HG02884 (cell line): ENCODE data around the gene TNNT1.

Experiments used
- ATAC-seq: cut with Tn5 transposase; IDR thresholded peaks from one replicate; pipeline ENCODE4 v1.9.1; 2021; ENCODE audit warnings: mild to moderate bottlenecking, moderate library complexity; ENCODE audit not compliant: unreplicated experiment

The TNNT1 gene

DNA sequence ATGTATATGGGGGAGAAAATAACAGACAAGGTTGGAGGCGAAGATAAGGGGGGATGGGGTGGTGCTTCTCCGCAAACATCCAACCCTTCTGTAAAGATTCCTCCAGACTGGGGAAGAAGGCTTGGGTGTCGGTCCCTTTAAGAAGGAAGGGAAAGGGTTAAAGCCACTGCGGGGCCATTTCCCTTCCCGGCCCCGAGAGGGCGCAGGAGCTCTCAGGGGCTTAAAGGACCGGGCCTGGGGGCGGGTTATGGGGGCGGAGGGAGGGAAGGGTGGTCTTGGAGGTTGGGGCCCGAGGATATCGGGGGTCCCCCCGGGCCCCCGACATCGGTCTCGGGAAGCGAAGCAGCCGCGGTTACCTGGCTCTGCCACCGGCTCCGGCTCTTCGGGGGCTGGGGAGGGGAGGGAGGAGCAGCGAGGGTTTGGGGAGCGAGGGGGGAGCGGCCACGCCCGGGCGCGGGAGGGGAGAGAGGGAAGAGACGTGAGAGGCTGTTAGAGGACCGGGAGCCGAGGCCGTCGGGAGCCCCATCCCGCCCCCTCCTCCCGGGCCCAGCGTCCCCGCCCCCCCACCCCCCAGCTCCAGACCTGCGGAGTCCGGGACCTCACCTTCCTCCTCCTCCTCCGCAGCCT is 2.8 kb downstream of the TNNT1 start:
- ATAC-seq, result no peak

DNA sequence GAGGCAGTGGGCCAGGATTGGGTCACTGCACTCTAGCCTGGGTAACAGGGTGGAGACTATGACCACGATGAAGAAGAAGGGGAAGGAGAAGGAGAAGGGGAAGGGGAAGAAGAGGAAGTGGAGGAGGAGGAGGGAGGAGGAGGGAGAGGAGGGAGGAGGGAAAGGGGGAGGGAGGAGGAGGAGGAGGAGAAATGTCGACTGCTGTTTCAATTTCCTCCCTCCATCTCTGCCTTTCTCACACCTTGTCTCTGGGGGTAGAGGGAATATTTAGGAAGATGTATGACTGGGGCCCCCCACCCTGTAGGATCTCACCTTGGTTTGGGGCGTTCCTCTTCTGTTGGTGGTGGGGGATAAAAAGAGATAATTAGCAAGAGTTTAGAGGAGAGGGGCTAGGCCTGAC is 3.8 kb downstream of the TNNT1 start:
- no peak for ATAC-seq

DNA sequence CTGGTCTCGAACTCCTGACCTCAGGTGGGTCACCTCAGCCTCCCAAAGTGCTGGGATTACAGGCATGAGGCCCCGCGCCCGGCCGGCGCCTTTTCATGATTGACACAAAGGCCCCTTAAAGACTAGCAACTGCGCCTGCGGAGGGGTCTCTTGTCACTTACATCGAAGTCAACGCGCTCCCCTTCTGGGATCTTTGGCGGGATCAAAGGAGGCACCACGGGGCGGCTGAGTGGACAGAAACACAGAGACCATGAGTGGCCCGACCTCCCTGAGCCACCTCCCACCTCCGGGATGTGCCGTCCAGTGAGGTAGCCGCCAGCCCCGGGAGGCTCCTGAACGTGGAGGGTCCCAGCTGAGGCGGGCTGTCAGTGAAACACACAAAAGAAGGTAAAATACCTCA is 7.3 kb downstream of the TNNT1 start:
- no peak for ATAC-seq

DNA sequence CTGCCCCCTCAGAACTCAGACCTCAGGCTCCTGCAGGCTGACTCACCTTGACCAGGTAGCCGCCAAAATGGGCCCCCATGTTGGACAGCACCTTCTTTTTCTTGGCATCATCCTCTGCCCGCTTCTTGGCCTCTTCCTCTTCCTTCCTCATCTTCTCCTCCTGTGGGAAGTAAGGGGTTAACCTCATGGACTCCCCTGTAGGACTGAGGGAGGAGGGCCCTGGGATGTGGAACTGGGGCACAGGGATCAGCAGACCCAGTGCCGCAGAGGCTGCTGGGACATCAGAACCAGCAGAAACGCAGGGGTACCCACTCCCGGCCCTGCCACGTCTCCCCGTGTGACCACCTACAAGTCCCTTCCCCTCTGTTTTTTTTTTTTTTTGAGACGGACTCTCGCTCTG is 11.1 kb downstream of the TNNT1 start:
- ATAC-seq, result no peak

DNA sequence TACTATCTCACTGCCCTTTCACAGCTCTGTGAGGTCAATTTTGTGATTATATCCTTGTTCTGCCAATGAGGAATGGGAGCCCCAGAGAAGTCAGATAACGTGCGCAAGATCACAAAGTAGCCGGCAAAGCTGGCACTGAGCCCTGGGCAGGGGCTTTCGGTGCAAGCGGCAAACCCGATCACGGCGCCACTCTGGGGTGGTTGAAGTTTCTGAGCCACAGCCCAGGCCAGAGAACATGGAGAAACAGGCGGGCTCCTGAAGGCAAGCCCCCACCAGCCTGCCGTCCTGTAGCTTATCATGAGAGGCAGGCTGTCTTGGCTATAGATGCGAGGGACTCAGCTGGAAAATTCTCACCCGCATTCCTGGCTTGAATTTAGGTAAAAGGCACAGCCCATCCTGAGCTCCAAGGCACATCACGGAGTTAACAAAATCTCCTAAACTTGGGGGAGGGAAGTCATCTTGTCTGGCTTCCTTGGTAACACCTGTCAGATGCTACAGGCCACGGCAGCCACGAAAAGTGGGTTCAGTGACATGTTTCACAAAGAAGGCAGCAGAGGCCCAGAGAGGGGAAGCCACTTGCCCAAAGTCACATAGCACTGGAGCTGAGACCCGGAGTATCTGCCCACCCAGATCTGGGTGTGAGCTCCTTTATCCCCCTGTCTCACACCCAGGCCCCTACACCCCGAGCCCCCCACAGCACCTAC is 12.5 kb downstream of the TNNT1 start:
- ATAC-seq, result no peak

DNA sequence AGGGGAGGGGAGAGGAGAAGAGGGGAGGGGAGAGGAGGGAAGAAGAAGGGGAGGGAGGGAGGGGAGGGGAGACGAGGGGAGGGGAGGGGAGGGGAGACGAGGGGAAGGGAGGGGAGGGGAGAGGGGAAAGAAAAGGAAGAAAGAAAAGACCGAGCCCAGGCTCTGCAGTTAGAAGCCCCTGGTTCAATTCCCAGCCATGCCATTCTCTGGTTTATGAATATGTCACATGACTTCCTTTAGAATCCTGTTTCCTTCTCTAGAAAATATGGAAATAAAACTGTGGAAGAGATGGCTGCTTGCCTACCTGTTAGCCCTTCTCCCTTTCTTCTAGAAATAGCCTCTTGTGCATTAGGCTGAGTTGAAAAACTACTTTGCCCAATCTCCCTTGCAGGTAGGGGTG is 14.3 kb downstream of the TNNT1 start:
- no peak for ATAC-seq

DNA sequence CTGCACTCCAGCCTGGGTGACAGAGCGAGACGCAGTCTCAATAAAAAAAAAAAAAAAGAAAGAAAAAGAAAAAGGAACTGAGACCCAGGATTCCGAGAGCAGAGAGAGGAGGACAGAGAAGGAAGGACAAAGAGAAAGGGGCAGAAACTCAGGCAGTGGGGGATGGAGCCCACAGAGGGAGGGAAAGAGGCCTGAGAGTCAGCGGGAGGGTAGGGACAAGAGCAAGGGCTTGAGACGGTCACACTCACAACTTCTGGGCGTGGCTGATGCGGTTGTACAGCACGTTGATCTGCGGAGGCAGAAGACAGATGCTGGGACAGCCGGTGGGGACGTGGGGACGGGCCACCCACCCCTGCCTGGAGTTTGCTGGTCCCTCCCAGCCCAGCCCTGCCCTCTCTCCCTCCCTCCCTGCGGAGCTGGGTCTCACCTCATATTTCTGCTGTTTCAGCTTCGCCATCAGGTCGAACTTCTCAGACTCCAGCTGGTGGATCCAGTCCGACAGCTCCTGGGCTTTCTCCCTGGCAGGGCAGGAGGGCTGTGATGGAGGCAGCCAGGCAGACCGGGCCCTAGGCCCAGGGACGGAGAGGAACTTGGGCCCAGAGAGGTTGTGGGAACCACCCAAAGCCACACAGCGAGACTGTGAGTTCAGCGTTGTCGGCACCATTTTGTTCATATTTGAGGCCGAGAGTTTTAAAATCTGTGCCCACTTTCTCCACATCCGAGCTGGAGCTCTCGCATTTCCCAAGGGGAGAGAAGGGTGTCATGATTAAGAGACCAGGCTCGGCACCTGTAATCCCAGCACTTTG is 15.2 kb downstream of the TNNT1 start:
- ATAC-seq, result no peak

DNA sequence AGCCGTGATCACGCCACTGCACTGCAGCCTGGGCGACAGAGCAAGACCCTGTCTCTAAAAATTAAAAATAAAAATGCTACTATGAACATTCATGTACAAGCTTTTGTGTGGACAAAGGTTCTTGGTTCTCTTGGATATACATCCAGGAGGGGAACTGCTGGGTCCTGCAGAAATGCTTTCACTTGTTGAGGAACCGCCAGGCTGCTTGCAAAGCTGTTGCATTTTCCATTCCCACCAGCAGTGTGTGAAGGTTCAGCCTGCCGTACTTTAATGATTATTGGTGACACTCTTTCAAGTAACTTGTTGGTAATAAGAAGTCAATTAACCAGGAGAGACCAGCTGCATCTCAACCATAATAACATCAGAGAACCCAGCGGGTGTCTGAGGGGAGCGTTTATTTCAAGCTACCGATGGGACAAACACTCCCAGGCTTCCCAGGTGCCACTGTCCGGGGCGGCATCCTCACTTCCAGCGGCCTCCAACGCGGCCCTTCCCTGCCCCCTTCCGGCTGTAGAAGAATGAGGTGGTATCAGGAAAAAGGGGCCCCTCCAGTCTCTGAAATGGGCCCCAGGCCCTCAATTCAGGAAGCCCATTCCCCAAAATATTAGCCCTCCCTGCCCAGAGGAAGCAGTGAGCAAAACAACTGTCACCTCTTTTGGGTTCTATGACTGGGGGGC is 16.4 kb downstream of the TNNT1 start:
- no peak for ATAC-seq

DNA sequence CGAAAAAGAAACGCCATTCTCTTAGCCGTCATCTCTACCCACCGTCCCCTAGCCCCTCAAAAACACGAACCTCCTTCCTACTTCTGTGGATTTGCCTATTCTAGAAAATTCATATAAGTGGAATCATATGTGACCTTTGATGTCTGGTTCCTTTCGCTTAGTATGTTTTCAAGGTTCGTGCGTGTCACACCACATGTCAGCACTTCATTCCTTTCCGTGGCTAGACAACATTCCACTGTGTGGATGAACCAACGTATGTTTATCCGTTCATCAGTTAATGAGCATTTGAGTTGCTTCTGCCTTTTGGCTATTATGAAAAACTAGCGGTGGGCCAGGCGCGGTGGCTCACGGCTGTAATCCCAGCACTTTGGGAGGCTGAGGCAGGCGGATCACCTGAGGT is 17.6 kb downstream of the TNNT1 start:
- ATAC-seq, result no peak

DNA sequence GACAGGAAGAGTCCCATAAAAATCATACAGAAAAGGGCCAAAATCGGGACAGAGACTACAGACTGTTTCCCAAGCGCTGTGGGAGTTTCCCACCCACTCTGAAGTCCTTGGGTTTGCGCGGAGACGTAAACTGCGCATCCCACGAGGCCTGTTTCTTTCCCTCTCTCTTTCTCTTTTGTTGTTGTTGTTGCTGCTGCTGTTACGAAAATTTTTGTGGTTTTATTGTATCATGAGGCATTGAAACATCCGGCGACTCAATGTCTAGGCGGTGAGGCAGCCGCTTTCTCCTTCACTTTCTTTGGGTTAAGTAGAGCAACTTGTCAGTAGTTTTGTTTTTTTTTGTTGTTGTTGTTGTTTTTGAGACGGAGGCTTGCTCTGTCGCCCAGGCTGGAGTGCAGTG is 30.0 kb downstream of the TNNT1 start:
- ATAC-seq, result no peak

DNA sequence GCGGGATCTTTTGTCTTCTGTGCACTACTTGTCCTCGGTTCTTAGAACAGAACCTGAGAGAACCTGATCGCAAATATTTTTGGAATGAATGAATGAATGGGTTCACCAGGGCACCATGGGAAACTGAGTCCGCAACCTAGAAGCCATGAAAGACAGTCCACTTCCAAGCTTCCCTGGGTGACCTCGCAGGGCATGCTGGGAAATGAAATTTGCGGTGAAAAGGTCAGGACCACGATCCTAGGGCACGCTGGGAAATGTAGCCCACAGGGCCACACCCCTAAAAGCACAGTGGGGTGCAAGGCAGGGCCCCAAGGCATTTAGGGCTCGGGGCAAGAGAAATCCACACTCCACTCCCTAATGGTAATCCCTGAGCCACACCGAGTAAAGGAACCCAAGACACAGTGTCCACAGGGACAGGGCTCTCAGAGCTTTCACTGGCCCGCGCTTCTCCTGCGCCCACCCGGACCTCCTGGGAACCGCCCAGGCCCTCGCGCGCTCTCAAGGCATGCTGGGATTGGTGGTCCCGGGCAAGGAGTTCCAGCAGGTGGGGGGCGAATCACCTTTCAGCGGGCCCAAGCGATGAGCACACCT is 30.5 kb downstream of the TNNT1 start:
- no peak for ATAC-seq

DNA sequence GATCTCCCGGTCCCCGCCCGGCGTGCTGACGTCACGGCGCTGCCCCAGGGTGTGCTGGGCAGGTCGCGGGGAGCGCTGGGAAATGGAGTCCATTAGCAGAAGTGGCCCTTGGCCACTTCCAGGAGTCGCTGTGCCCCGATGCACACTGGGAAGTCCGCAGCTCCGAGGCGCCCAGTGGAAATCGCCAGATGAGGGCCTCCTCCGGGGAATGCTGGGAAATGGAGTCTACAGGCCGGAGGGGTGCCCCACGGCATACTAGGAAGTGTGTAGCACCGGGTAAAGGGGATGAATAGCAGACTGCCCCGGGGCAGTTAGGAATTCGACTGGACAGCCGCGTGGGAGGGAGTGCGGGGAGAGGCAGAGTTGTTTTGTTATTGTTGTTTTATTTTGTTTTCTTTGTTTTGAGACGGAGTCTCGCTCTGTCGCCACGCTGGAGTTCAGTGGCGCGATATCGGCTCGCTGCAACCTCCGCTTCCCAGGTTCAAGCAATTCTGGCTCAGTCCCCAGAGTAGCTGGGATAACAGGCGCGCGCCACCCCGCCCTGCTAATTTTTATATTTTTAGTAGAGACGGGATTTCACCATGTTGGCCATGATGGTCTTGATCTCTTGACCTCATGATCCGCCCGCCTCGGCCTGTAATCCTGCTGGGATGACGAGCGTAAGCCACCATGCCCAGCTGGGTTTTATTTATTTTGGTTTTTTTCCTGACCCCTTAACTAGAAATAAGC is 31.2 kb downstream of the TNNT1 start:
- ATAC-seq, result peak; percentile 80

DNA sequence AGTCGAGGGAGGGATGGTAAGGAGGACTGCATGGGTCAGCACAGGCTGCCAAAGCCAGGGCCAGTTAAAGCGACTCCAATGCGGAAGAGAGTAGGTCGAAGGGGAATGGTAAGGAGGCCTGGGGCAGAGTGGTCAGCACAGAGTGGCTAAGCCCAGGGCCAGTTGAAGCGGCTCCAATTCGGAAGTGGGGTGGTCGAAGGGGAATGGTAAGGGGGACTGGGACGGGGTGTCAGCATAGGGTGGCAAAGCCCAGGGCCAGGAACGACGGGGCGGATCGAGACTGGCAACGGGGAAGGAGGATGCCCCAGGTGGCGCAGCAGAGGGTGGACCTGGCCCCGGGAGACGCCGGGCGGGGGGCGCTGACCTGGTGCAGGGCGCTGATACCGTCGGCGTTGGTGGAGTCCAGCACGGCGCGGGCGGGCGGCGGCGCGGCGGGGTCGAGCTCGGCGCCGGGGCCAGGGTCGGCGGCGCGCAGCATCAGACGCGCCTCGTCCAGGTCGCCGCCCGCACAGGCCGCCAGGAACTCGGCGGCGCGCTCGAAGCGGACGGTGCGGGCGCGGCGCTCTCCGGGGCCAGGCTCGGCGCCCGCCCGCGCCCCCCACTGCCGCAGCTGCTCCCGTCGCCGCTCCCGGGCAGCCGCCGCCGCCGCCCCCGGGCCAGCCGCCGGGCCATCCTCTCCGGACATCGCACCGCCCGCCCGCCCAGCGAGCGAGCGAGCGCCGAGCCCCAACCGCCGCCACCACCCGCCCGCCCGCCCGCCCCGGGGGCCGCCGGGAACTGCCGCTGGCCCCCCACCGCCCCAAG is 31.9 kb downstream of the TNNT1 start, which contains the start of gene PPP1R12C:
PPP1R12C (minus strand) TSS at position 779 of the 804 bp plus-strand sequence; CDS start at position 685, 94 bp downstream.
- ATAC-seq, result peak; percentile 2

DNA sequence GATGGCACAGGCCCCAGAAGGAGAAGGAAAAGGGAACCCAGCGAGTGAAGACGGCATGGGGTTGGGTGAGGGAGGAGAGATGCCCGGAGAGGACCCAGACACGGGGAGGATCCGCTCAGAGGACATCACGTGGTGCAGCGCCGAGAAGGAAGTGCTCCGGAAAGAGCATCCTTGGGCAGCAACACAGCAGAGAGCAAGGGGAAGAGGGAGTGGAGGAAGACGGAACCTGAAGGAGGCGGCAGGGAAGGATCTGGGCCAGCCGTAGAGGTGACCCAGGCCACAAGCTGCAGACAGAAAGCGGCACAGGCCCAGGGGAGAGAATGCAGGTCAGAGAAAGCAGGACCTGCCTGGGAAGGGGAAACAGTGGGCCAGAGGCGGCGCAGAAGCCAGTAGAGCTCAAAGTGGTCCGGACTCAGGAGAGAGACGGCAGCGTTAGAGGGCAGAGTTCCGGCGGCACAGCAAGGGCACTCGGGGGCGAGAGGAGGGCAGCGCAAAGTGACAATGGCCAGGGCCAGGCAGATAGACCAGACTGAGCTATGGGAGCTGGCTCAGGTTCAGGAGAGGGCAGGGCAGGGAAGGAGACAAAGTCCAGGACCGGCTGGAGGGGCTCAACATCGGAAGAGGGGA is 32.7 kb downstream of the TNNT1 start:
- ATAC-seq, result no peak

DNA sequence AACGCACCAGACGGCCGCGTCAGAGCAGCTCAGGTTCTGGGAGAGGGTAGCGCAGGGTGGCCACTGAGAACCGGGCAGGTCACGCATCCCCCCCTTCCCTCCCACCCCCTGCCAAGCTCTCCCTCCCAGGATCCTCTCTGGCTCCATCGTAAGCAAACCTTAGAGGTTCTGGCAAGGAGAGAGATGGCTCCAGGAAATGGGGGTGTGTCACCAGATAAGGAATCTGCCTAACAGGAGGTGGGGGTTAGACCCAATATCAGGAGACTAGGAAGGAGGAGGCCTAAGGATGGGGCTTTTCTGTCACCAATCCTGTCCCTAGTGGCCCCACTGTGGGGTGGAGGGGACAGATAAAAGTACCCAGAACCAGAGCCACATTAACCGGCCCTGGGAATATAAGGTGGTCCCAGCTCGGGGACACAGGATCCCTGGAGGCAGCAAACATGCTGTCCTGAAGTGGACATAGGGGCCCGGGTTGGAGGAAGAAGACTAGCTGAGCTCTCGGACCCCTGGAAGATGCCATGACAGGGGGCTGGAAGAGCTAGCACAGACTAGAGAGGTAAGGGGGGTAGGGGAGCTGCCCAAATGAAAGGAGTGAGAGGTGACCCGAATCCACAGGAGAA is 33.5 kb downstream of the TNNT1 start:
- ATAC-seq, result no peak

DNA sequence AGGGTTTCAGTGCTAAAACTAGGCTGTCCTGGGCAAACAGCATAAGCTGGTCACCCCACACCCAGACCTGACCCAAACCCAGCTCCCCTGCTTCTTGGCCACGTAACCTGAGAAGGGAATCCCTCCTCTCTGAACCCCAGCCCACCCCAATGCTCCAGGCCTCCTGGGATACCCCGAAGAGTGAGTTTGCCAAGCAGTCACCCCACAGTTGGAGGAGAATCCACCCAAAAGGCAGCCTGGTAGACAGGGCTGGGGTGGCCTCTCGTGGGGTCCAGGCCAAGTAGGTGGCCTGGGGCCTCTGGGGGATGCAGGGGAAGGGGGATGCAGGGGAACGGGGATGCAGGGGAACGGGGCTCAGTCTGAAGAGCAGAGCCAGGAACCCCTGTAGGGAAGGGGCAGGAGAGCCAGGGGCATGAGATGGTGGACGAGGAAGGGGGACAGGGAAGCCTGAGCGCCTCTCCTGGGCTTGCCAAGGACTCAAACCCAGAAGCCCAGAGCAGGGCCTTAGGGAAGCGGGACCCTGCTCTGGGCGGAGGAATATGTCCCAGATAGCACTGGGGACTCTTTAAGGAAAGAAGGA is 34.4 kb downstream of the TNNT1 start:
- ATAC-seq, result no peak

DNA sequence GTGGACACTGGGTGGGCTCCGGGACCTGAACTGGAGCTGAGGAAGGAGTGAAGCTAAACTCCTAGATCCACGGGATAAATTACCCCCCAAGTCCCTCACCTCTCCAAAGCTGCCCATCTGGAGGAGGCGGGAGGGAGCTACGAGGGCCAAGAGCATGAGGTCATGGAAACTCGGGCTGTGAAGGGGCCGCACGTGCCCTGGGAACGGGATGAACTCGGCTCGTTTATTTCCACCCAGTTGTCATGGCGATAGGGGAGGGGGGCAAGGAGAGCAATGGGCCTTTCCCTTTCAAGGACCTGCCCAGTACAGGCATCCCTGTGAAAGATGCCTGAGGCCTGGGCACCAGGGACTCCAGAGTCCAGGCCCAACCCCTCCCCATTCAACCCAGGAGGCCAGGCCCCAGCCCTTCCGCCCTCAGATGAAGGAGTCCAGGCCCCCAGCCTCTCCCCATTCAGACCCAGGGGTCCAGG is 35.4 kb downstream of the TNNT1 start:
- ATAC-seq, result no peak
